ENCODE results near the gene ZNRF1.

Gene ZNRF1

GRCh38 chr16:75099075-75099667 is 100.3 kb downstream of the ZNRF1 start:
- no peak for DNase-seq (ENCODE audit: low read depth)

GRCh38 chr16:75099738-75100602 is 101.1 kb downstream of the ZNRF1 start:
- no peak for DNase-seq (ENCODE audit: low read depth)

- no peak for DNase-seq (ENCODE audit: low read depth)
These were observed 101.8 kb downstream of the ZNRF1 start for GRCh38 chr16:75100603-75100990.

GRCh38 chr16:75101635-75102034 is 102.8 kb downstream of the ZNRF1 start:
- no peak for DNase-seq (ENCODE audit: low read depth)

- DNase-seq (ENCODE audit: low read depth) = no peak
These were observed 103.8 kb downstream of the ZNRF1 start for GRCh38 chr16:75102595-75102994.

GRCh38 chr16:75103994-75104393 is 105.2 kb downstream of the ZNRF1 start:
- no peak for DNase-seq (ENCODE audit: low read depth)

GRCh38 chr16:75104836-75105235 is 106.0 kb downstream of the ZNRF1 start:
- no peak for DNase-seq (ENCODE audit: low read depth)

GRCh38 chr16:75105306-75106061 is 106.7 kb downstream of the ZNRF1 start:
- DNase-seq (ENCODE audit: low read depth) = no peak

- DNase-seq (ENCODE audit: low read depth) = no peak
These were observed 107.8 kb downstream of the ZNRF1 start for GRCh38 chr16:75106351-75107274.

- DNase-seq (ENCODE audit: low read depth) = no peak
These were observed 108.7 kb downstream of the ZNRF1 start for GRCh38 chr16:75107505-75107904.

- peak; percentile 41 for DNase-seq (ENCODE audit: low read depth)
These were observed 110.2 kb downstream of the ZNRF1 start for GRCh38 chr16:75108792-75109731.

GRCh38 chr16:75109732-75110243 is 111.0 kb downstream of the ZNRF1 start:
- DNase-seq (ENCODE audit: low read depth) = no peak

- peak; percentile 54 for DNase-seq (ENCODE audit: low read depth)
These were observed 112.1 kb downstream of the ZNRF1 start for GRCh38 chr16:75110637-75111513.

GRCh38 chr16:75111514-75111940 is 112.7 kb downstream of the ZNRF1 start:
- no peak for DNase-seq (ENCODE audit: low read depth)

GRCh38 chr16:75111961-75112733 is 113.3 kb downstream of the ZNRF1 start:
- no peak for DNase-seq (ENCODE audit: low read depth)

GRCh38 chr16:75112734-75113491 is 114.1 kb downstream of the ZNRF1 start:
- DNase-seq (ENCODE audit: low read depth) = no peak

- DNase-seq (ENCODE audit: low read depth) = no peak
These were observed 114.8 kb downstream of the ZNRF1 start for GRCh38 chr16:75113541-75114121.
